H9 (cell line): Measurements from ENCODE around the gene ZNF618. TPM values are rescaled to one million over a fixed set of nuclear protein-coding genes. Genes with fewer than 3 reads are reported as not detected.

Experiments
- DNase-seq: peaks from one replicate; pipeline ENCODE4 v3.0.0-alpha.2; 2017
- H2AFZ ChIP-seq: one replicate; pipeline ENCODE4 v1.6.1; 2013; ENCODE audit warnings: mild to moderate bottlenecking, low read length, control low read depth, moderate library complexity
- H2AK5ac ChIP-seq: 2 replicates; pipeline ENCODE4 v1.6.1; 2013; ENCODE audit warnings: low read length, control low read depth, mixed read lengths; ENCODE audit not compliant: insufficient read length
- H2BK120ac ChIP-seq: one replicate; pipeline ENCODE4 v1.6.1; 2013; ENCODE audit warnings: low read depth, mild to moderate bottlenecking, low read length, control low read depth, inconsistent platforms; ENCODE audit not compliant: poor library complexity, severe bottlenecking
- H2BK12ac ChIP-seq: 2 replicates; pipeline ENCODE4 v1.6.1; 2013; ENCODE audit warnings: low read length, control low read depth, mixed read lengths, low read depth; ENCODE audit not compliant: insufficient read length
- H2BK15ac ChIP-seq: 2 replicates; pipeline ENCODE4 v1.6.1; 2013; ENCODE audit warnings: low read depth, low read length, control low read depth
- H2BK20ac ChIP-seq: one replicate; pipeline ENCODE4 v1.6.1; 2013; ENCODE audit warnings: low read depth, mild to moderate bottlenecking, low read length, control low read depth, inconsistent platforms; ENCODE audit not compliant: poor library complexity, severe bottlenecking
- H2BK5ac ChIP-seq: 2 replicates; pipeline ENCODE4 v1.6.1; 2013; ENCODE audit warnings: low read length, control low read depth, mixed read lengths; ENCODE audit not compliant: insufficient read length
- H3K14ac ChIP-seq: 2 replicates; pipeline ENCODE4 v1.6.1; 2013; ENCODE audit warnings: low read length, control low read depth; ENCODE audit not compliant: insufficient read depth
- H3K18ac ChIP-seq: 2 replicates; pipeline ENCODE4 v1.6.1; 2013; ENCODE audit warnings: low read depth, mild to moderate bottlenecking, mixed read lengths, low read length, control low read depth; ENCODE audit not compliant: insufficient read length
- H3K23ac ChIP-seq: 2 replicates; pipeline ENCODE4 v1.6.1; 2013; ENCODE audit warnings: low read length, control low read depth, mixed read lengths, low read depth; ENCODE audit not compliant: insufficient read length
- H3K23me2 ChIP-seq: 2 replicates; pipeline ENCODE4 v1.6.1; 2013; ENCODE audit warnings: low read depth, mild to moderate bottlenecking, mixed read lengths, low read length, control low read depth; ENCODE audit not compliant: insufficient read length, poor library complexity, severe bottlenecking
- H3K27ac ChIP-seq: 2 replicates; pipeline ENCODE4 v1.5.1; 2013; ENCODE audit warnings: low read length, control low read depth, mixed read lengths, low read depth; ENCODE audit not compliant: insufficient read length
- H3K27me3 ChIP-seq: 2 replicates; pipeline ENCODE4 v1.6.1; 2013; ENCODE audit warnings: low read length, control low read depth, inconsistent platforms; ENCODE audit not compliant: insufficient read depth
- H3K4ac ChIP-seq: 2 replicates; pipeline ENCODE4 v1.6.1; 2013; ENCODE audit warnings: low read depth, mild to moderate bottlenecking, control low read depth, inconsistent platforms, low read length, moderate library complexity
- H3K4me1 ChIP-seq: 2 replicates; pipeline ENCODE4 v1.6.1; 2013; ENCODE audit warnings: low read length, control low read depth, inconsistent platforms; ENCODE audit not compliant: insufficient read depth
- H3K4me2 ChIP-seq: 2 replicates; pipeline ENCODE4 v1.6.1; 2013; ENCODE audit warnings: low read length, control low read depth, mixed read lengths; ENCODE audit not compliant: insufficient read length, insufficient read depth
- H3K56ac ChIP-seq: 2 replicates; pipeline ENCODE4 v1.6.1; 2013; ENCODE audit warnings: low read depth, mild to moderate bottlenecking, mixed read lengths, low read length, control low read depth; ENCODE audit not compliant: insufficient read length
- H3K79me1 ChIP-seq: 2 replicates; pipeline ENCODE4 v1.6.1; 2013; ENCODE audit warnings: low read depth, mild to moderate bottlenecking, moderate library complexity, low read length, control low read depth, inconsistent platforms; ENCODE audit not compliant: insufficient read depth, poor library complexity, severe bottlenecking
- H3K79me2 ChIP-seq: 2 replicates; pipeline ENCODE4 v1.6.1; 2013; ENCODE audit warnings: low read length, control low read depth, inconsistent platforms; ENCODE audit not compliant: insufficient read depth
- H3K9ac ChIP-seq: 2 replicates; pipeline ENCODE4 v1.6.1; 2013; ENCODE audit warnings: low read length, control low read depth, mixed read lengths; ENCODE audit not compliant: insufficient read length; ENCODE audit errors: extremely low read depth
- H3K9me3 ChIP-seq: one replicate; pipeline ENCODE4 v1.6.1; 2013; ENCODE audit warnings: low read depth, low read length, inconsistent platforms; ENCODE audit not compliant: control insufficient read depth
- H3T11ph ChIP-seq: one replicate; pipeline ENCODE4 v1.6.1; 2013; ENCODE audit warnings: mild to moderate bottlenecking, low read length, control low read depth, inconsistent platforms
- H4K20me1 ChIP-seq: one replicate; pipeline ENCODE4 v1.6.1; 2013; ENCODE audit not compliant: control insufficient read depth, insufficient read length, insufficient read depth
- H4K5ac ChIP-seq: 2 replicates; pipeline ENCODE4 v1.6.1; 2013; ENCODE audit warnings: low read depth, mild to moderate bottlenecking, mixed read lengths, low read length, control low read depth; ENCODE audit not compliant: insufficient read length
- H4K8ac ChIP-seq: replicated peaks from 2 replicates; pipeline ENCODE4 v1.6.1; 2013; ENCODE audit warnings: low read length, control low read depth, mixed read lengths, low read depth; ENCODE audit not compliant: insufficient read length
- H4K91ac ChIP-seq: 2 replicates; pipeline ENCODE4 v1.6.1; 2013; ENCODE audit warnings: low read depth, mild to moderate bottlenecking, moderate library complexity, mixed read lengths, low read length, control low read depth; ENCODE audit not compliant: insufficient read length
- H3K27ac Mint-ChIP-seq, 3 experiments: 2 replicates in 2 of 3; 3 replicates in 1 of 3; pipeline ENCODE4 v1.8.0; 2020 to 2021; ENCODE audit warnings: mixed read lengths in 3 of 3, mild to moderate bottlenecking in 1 of 3, moderate library complexity in 1 of 3
- H3K27me3 Mint-ChIP-seq: 2 replicates; pipeline ENCODE4 v1.8.0; 2021; ENCODE audit warnings: low read depth, mild to moderate bottlenecking, moderate library complexity, mixed read lengths
- H3K36me3 Mint-ChIP-seq, 3 experiments: 2 replicates in 2 of 3; 3 replicates in 1 of 3; pipeline ENCODE4 v1.8.0; 2020 to 2021; ENCODE audit warnings: low read depth in 3 of 3, mixed read lengths in 3 of 3; ENCODE audit not compliant: insufficient read depth in 1 of 3
- H3K4me1 Mint-ChIP-seq, 2 experiments: 2 replicates each; pipeline ENCODE4 v1.8.0; 2020; ENCODE audit warnings: mixed read lengths in 2 of 2
- H3K4me3 Mint-ChIP-seq, 2 experiments: 2 replicates in 1 of 2; 3 replicates in 1 of 2; pipeline ENCODE4 v1.8.0; 2020 to 2021; ENCODE audit warnings: mild to moderate bottlenecking in 2 of 2, mixed read lengths in 2 of 2, moderate library complexity in 1 of 2
- H3K9me3 Mint-ChIP-seq, 2 experiments: 2 replicates in 1 of 2; 3 replicates in 1 of 2; pipeline ENCODE4 v1.8.0; 2020; ENCODE audit warnings: mild to moderate bottlenecking in 2 of 2, mixed read lengths in 2 of 2, moderate library complexity in 1 of 2
- CTCF ChIP-seq: fragments of 200-600 bp; sonication (generic); conservative IDR thresholded peaks from 3 replicates; pipeline ENCODE4 v1.8.0; 2021; ENCODE audit warnings: antibody characterized with exemption, mild to moderate bottlenecking
- WGBS: extraction: QIAGEN DNeasy Blood & Tissue Kit; methylation state at CpG from one replicate; pipeline ENCODE4 v1.1.7; 2013; ENCODE audit warnings: missing lambda C conversion rate, low lambda C conversion rate, mixed read lengths; ENCODE audit not compliant: insufficient read length; ENCODE audit errors: extremely low coverage; 5-methylcytosine and 5-hydroxymethylcytosine counted together
- total RNA-seq: library from RNA; stranded (reverse); gene quantifications from 2 replicates; pipeline ENCODE4 v1.2.1, GENCODE V29; 2021

ZNF618 gene
- total RNA-seq, 1 experiment from 2014 or later, result 13.6 TPM

GRCh38 chr9:113932906-113933584, 56.9 kb downstream of the ZNF618 start:
- peaks cover 9% of the 10 kb centered on the region for H3K9me3 ChIP-seq
- H3K4ac ChIP-seq, result no peak overlapping the region
- H2AFZ ChIP-seq, result no peak overlapping the region
- H4K20me1 ChIP-seq, result no peaks in the 10 kb centered on the region
- Mint-ChIP-seq H3K27ac (no peak overlapping the region), H3K9me3 (peaks cover 6 to 8% of the 10 kb centered on the region in 2 experiments; a peak in 4 of 5 replicates), H3K4me3 (no peak overlapping the region), H3K36me3 (peaks cover 5 to 12% (median 6%) of the 10 kb centered on the region in 3 experiments; a peak in 6 of 7 replicates), H3K4me1 (peaks cover 7% of the 10 kb centered on the region in 2 experiments), H3K27me3 (no peaks in the 10 kb centered on the region)
- no peaks in the 10 kb centered on the region for H3K27me3 ChIP-seq
- no peak overlapping the region for H2BK120ac ChIP-seq
- no peak overlapping the region for H2BK15ac ChIP-seq
- no peak overlapping the region for H2AK5ac ChIP-seq
- DNase-seq, result no peak
- no peak overlapping the region for H3K56ac ChIP-seq
- no peak overlapping the region for H4K8ac ChIP-seq
- WGBS, result no CpG with 5 or more reads among the region's 8 CpGs
- H3K4me2 ChIP-seq, result no peak overlapping the region
- no peak overlapping the region for H3K23ac ChIP-seq
- no peak overlapping the region for H3K14ac ChIP-seq
- H3T11ph ChIP-seq, result no peak overlapping the region
- peaks cover 4% of the 10 kb centered on the region for H3K79me1 ChIP-seq
- H4K91ac ChIP-seq, result no peak overlapping the region
- H3K4me1 ChIP-seq, result peaks cover 2% of the 10 kb centered on the region; the same call in 1 of the 2 replicates
- no peak overlapping the region for H3K18ac ChIP-seq
- H3K27ac ChIP-seq, result no peak overlapping the region
- H3K9ac ChIP-seq, result no peak overlapping the region
- no peak overlapping the region for H4K5ac ChIP-seq
- H2BK12ac ChIP-seq, result no peak overlapping the region
- H3K23me2 ChIP-seq, result no peaks in the 10 kb centered on the region
- H2BK5ac ChIP-seq, result no peak overlapping the region
- TF ChIP-seq CTCF, result no peak
- no peak overlapping the region for H2BK20ac ChIP-seq
- no peaks in the 10 kb centered on the region; the same call in 1 of the 2 replicates for H3K79me2 ChIP-seq
